SJCRH30 (cell line): ENCODE measurements around the gene HSPB9. TPM values are rescaled to one million over a fixed set of nuclear protein-coding genes. Genes with fewer than 3 reads are reported as not detected.
A peak's percentile ranks its signal among the peaks of the same experiment; 100 is the strongest.

ENCODE experiments used
- DNase-seq, 2 experiments: peaks; one replicate each; pipeline ENCODE4 v3.0.0-alpha.2; 2015 to 2020
- H3K27ac ChIP-seq: fragments of 250-450 bp; sonication (Bioruptor Pico); 2 replicates; pipeline ENCODE4 v1.5.1; 2020; ENCODE audit warnings: mild to moderate bottlenecking, moderate library complexity
- H3K27me3 ChIP-seq: fragments of 250-450 bp; sonication (Bioruptor Pico); 2 replicates; pipeline ENCODE4 v1.5.1; 2020; ENCODE audit warnings: mild to moderate bottlenecking, moderate library complexity
- H3K36me3 ChIP-seq: fragments of 250-450 bp; sonication (Bioruptor Pico); 2 replicates; pipeline ENCODE4 v1.5.1; 2020; ENCODE audit warnings: mild to moderate bottlenecking, moderate library complexity
- H3K4me1 ChIP-seq: fragments of 250-450 bp; sonication (Bioruptor Pico); 2 replicates; pipeline ENCODE4 v1.5.1; 2020; ENCODE audit warnings: mild to moderate bottlenecking, moderate library complexity
- H3K4me3 ChIP-seq: fragments of 250-450 bp; sonication (Bioruptor Pico); 2 replicates; pipeline ENCODE4 v1.5.1; 2020; ENCODE audit warnings: mild to moderate bottlenecking, moderate library complexity
- H3K9me3 ChIP-seq: fragments of 250-450 bp; sonication (Bioruptor Pico); replicated peaks from 2 replicates; pipeline ENCODE4 v1.5.1; 2020; ENCODE audit warnings: mild to moderate bottlenecking, moderate library complexity
- total RNA-seq: library from RNA; depleted of rRNA; stranded (reverse); fragments of >200 nt; shearing (Covaris generic); gene quantifications from 2 replicates; pipeline ENCODE4 v1.2.3, GENCODE V29; 2014

The HSPB9 gene
- total RNA-seq, 1 experiment from 2014 or later: 0.32 TPM

DNA sequence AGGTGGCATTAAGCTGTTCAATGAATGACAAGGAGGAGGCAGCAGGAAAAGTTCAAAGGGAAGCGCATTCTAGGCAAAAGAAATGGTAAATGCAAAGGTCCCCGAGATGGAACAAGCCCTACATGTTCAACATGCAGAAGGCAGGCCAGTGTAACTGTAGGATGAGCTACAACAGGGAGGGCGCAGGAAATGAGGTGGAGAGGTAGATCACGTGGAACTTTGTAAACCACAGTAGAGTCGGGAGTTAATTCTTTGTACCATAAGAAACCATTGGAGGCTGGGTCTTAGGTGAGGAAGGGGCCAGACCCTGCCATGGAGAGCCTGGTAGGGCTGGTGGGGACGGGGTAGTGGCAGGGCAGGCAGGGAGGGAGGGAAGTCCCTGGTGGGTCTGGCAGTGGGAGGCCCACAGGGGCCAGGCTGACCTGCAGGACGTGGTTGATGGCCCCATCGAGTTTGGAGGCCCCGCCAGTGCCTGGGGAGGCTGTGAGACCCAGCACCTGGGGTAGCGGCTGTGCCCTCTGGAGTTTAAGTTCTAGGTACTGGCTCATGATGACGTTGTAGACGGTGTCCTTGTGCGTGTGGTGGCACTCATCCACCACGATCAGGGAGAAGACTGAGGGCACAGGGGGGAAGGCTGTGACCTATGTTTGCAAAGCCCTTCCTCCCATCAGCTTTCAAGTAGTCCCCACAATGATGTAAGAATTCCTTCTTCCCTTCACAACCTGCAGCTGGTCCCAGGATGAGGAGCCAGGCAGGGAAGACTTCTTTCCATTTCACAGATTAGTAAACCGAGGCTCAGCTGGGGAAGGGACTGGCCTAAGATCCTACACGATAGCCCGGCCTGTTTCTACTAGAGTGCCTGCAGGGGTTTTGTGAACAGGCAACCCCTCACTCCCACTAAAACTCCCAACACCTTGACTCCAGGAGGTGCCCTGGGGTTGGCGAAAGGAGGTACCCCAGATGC is 12.0 kb upstream of the HSPB9 start:
- Histone ChIP-seq H3K27me3 (no peaks in the 10 kb centered on the region), H3K4me3 (no peak overlapping the region), H3K9me3 (no peaks in the 10 kb centered on the region), H3K36me3 (no peaks in the 10 kb centered on the region), H3K27ac (no peak overlapping the region), H3K4me1 (peaks cover 6% of the 10 kb centered on the region)
- DNase-seq: no peak

- H3K27me3 ChIP-seq: no peaks in the 10 kb centered on the region
- H3K27ac ChIP-seq: no peak overlapping the region
- peaks cover 6% of the 10 kb centered on the region for H3K36me3 ChIP-seq
- no peaks in the 10 kb centered on the region for H3K9me3 ChIP-seq
- H3K4me3 ChIP-seq: no peak overlapping the region
- DNase-seq: no peak
- peaks cover 6% of the 10 kb centered on the region for H3K4me1 ChIP-seq
These were observed 11.4 kb upstream of the HSPB9 start for GRCh38 chr17:42111265-42111636.

- H3K4me3 ChIP-seq: no peak overlapping the region
- H3K36me3 ChIP-seq: peaks cover 8% of the 10 kb centered on the region
- peaks cover 6% of the 10 kb centered on the region for H3K4me1 ChIP-seq
- no peak overlapping the region for H3K27ac ChIP-seq
- H3K9me3 ChIP-seq: no peaks in the 10 kb centered on the region
- H3K27me3 ChIP-seq: no peaks in the 10 kb centered on the region
- DNase-seq: no peak
These were observed 10.6 kb upstream of the HSPB9 start for GRCh38 chr17:42111871-42112551.

GRCh38 chr17:42112552-42113176 is 9.9 kb upstream of the HSPB9 start, which contains the start of gene DHX58:
DHX58 (minus strand) TSS chr17:42112714; CDS start chr17:42111892, 822 bp downstream.
- H3K4me1 ChIP-seq: peaks cover 6% of the 10 kb centered on the region
- no peak within 1 kb of the TSS for H3K27ac ChIP-seq
- no peaks in the 10 kb centered on the region for H3K27me3 ChIP-seq
- no peaks in the 10 kb centered on the region for H3K9me3 ChIP-seq
- no peak within 1 kb of the TSS for H3K4me3 ChIP-seq
- DNase-seq: no peak
- peaks cover 11% of the 10 kb centered on the region for H3K36me3 ChIP-seq

DNA sequence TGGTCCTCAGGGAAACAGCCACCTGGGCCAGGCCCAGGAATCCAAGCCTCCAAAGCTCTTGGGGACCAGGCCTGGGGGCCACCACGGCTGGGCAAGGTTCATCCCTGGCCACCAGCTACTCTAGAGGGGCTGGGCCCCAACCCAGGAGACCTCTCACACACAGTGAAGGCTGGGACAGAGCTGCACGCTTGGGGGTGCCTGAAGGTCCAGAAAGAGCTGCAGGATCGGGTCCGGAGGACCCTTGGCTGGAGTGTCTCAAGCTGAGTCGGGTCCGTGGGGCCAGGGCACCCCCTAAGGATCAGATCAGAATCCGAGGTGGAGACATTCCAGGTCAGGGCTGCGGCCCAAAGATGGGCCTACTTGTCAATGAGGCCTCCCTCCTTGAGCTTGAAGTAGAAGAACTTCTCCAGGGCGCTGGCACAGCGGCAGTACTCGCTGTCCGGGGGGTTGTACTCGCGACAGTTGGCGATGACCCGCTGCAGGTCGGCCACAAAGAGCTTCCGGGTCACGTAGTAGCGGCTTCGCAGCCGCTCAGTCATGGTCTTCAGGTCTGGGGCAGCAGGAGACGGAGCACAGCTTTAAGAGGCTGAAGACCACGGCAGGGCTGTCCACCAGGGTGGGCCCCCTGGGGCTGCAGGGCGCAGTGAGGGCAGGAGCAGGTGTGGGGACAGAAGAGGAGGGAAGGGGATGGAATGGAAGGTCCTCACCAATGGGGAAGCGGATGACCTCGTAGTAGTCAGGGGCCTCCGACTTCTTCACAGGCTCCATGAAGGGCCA is 9.1 kb upstream of the HSPB9 start:
- DNase-seq: no peak
- H3K4me1 ChIP-seq: no peaks in the 10 kb centered on the region
- H3K9me3 ChIP-seq: no peaks in the 10 kb centered on the region
- H3K27me3 ChIP-seq: no peaks in the 10 kb centered on the region
- no peak overlapping the region for H3K27ac ChIP-seq
- H3K36me3 ChIP-seq: peaks cover 11% of the 10 kb centered on the region
- H3K4me3 ChIP-seq: no peak overlapping the region

- Histone ChIP-seq H3K27me3 (no peaks in the 10 kb centered on the region), H3K9me3 (no peaks in the 10 kb centered on the region), H3K36me3 (peaks cover 11% of the 10 kb centered on the region), H3K4me3 (no peak overlapping the region), H3K27ac (no peak overlapping the region), H3K4me1 (no peaks in the 10 kb centered on the region)
- DNase-seq: no peak
These were observed 8.5 kb upstream of the HSPB9 start for GRCh38 chr17:42114118-42114517.

- Histone ChIP-seq H3K9me3 (no peaks in the 10 kb centered on the region), H3K27me3 (no peaks in the 10 kb centered on the region), H3K4me1 (peaks cover 8% of the 10 kb centered on the region; the same call in 1 of the 2 replicates), H3K4me3 (no peak overlapping the region), H3K36me3 (peaks cover 11% of the 10 kb centered on the region), H3K27ac (no peak overlapping the region)
- DNase-seq: peak; percentile 79 to 89
These were observed 5.8 kb upstream of the HSPB9 start for GRCh38 chr17:42116705-42117396.

DNA sequence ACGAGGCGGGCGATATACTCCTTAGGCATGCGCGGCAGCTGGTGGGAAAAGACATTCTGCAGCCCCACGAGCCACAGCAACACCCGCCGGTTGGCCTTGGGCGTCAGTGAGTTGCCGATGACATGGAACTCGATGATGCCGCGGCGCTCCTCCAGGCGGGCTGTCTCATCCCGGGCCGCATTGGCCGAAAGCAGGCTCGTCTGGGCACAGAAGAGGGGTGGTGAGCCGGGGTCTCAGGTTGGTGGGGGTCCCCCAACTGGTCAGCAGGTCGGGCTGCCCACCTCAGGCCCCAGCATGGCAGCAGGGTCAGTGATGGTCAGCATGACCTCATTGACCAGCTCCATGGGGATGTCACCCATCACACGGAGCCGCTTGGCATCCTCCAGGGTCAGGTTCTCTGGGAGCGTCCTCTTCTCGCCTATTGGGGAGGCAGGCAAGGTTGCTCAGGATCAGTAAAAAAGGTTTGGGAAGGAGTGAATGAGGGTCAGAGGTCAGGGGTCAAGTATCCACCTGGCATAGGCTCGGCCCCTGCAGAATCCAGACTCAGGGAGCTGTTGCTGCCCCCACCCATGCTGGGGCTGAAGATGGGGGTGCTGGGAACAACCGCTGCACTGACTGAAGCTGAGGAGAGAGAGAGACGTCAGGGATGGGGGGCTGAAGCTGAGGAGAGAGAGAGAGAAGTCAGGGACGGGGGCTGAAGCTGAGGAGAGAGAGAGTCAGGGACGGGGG is 5.0 kb upstream of the HSPB9 start:
- Histone ChIP-seq H3K27me3 (no peaks in the 10 kb centered on the region), H3K9me3 (no peaks in the 10 kb centered on the region), H3K4me3 (no peak overlapping the region), H3K36me3 (peaks cover 11% of the 10 kb centered on the region), H3K27ac (no peak overlapping the region), H3K4me1 (peaks cover 8% of the 10 kb centered on the region; the same call in 1 of the 2 replicates)
- no peak for DNase-seq

DNA sequence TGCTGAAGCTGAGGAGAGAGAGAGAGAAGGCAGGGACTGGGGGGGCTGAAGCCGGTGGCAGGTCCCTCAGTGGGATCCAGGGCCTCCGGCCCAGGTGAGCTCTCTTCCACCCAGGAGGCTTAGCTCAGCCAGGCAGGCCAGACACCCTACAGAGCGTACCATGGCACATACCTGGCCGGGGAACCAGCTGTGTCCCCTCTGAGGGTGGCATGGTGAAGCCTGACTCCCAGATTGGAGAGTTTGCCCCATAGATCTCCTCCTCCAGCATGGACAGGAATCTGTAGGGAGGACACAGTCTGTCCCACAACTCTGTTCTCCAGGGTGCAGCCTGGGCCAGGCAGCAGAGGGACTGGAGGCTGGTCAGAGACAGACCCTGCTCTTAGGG is 4.5 kb upstream of the HSPB9 start:
- DNase-seq: no peak
- H3K4me1 ChIP-seq: peaks cover 8% of the 10 kb centered on the region; the same call in 1 of the 2 replicates
- H3K36me3 ChIP-seq: peaks cover 13% of the 10 kb centered on the region
- H3K27ac ChIP-seq: no peak overlapping the region
- H3K27me3 ChIP-seq: no peaks in the 10 kb centered on the region
- no peak overlapping the region for H3K4me3 ChIP-seq
- no peaks in the 10 kb centered on the region for H3K9me3 ChIP-seq

DNA sequence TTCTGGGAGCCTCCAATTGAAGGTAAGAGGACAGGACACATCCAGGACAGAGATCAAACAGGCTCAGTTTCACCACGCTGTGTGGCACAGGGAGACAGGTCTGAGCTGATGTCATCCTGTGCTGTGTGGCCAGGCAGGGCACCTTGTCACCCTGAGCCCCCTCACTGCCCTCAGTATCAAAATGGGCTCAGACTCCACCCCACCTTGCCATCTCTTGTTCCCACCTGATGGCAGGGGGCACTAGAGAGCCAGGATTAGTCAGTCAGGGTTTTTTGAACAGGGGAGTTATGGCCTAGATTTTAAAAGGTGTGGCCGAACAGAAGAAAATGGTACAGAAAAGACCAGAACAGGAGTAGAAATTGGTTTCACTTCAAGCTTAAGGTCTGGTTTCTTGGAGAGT is 4.1 kb upstream of the HSPB9 start:
- H3K36me3 ChIP-seq: peaks cover 14% of the 10 kb centered on the region
- no peaks in the 10 kb centered on the region for H3K27me3 ChIP-seq
- no peak overlapping the region for H3K27ac ChIP-seq
- H3K4me3 ChIP-seq: no peak overlapping the region
- no peaks in the 10 kb centered on the region for H3K9me3 ChIP-seq
- peaks cover 8% of the 10 kb centered on the region; the same call in 1 of the 2 replicates for H3K4me1 ChIP-seq
- peak; percentile 39 to 60 for DNase-seq

GRCh38 chr17:42119301-42119700 is 3.3 kb upstream of the HSPB9 start:
- H3K27me3 ChIP-seq: no peaks in the 10 kb centered on the region
- no peaks in the 10 kb centered on the region for H3K9me3 ChIP-seq
- peaks cover 14% of the 10 kb centered on the region for H3K36me3 ChIP-seq
- DNase-seq: no peak
- H3K27ac ChIP-seq: no peak overlapping the region
- H3K4me1 ChIP-seq: peaks cover 8% of the 10 kb centered on the region; the same call in 1 of the 2 replicates
- no peak overlapping the region for H3K4me3 ChIP-seq

GRCh38 chr17:42120161-42120769 is 2.3 kb upstream of the HSPB9 start:
- no peaks in the 10 kb centered on the region for H3K27me3 ChIP-seq
- peaks cover 8% of the 10 kb centered on the region; the same call in 1 of the 2 replicates for H3K4me1 ChIP-seq
- peak overlapping the region; percentile 61 for H3K4me3 ChIP-seq
- no peaks in the 10 kb centered on the region for H3K9me3 ChIP-seq
- peaks cover 14% of the 10 kb centered on the region for H3K36me3 ChIP-seq
- no peak for DNase-seq
- H3K27ac ChIP-seq: no peak overlapping the region
